ENCODE data around the gene DBNDD1.
"Not testable (repeated sequence)": the region's sequence is repeated elsewhere in the genome, so short reads cannot be mapped to it uniquely, and the experiment has no call there.

DBNDD1 gene

GRCh38 chr16:89973654-89974335 lies 45.5 kb downstream of the DBNDD1 start:
- peak overlapping the region; percentile 25 for H3K27ac Mint-ChIP-seq
- CTCF ChIA-PET: no interaction called here
- peaks cover 3% of the 10 kb centered on the region for H3K27me3 Mint-ChIP-seq
- H3K4me3 Mint-ChIP-seq: peak overlapping the region; percentile 99
- H3K36me3 Mint-ChIP-seq: peaks cover 20% of the 10 kb centered on the region
- no peak for DNase-seq
- peaks cover 4% of the 10 kb centered on the region for H3K9me3 Mint-ChIP-seq
- H3K4me1 Mint-ChIP-seq: peaks cover 36% of the 10 kb centered on the region

- H3K4me3 Mint-ChIP-seq: peak overlapping the region; percentile 99
- peaks cover 20% of the 10 kb centered on the region for H3K36me3 Mint-ChIP-seq
- peak overlapping the region; percentile 99 for H3K27ac Mint-ChIP-seq
- peaks cover 3% of the 10 kb centered on the region for H3K27me3 Mint-ChIP-seq
- CTCF ChIA-PET: no interaction called here
- peaks cover 4% of the 10 kb centered on the region for H3K9me3 Mint-ChIP-seq
- peaks cover 36% of the 10 kb centered on the region for H3K4me1 Mint-ChIP-seq
- DNase-seq: no peak
These were observed 46.0 kb downstream of the DBNDD1 start for GRCh38 chr16:89973235-89973634.

- peaks cover 4% of the 10 kb centered on the region for H3K9me3 Mint-ChIP-seq
- peaks cover 3% of the 10 kb centered on the region for H3K27me3 Mint-ChIP-seq
- peaks cover 20% of the 10 kb centered on the region for H3K36me3 Mint-ChIP-seq
- CTCF ChIA-PET: no interaction called here
- H3K27ac Mint-ChIP-seq: peak overlapping the region; percentile 99
- peaks cover 36% of the 10 kb centered on the region for H3K4me1 Mint-ChIP-seq
- peak; percentile 91 for DNase-seq
- peak overlapping the region; percentile 99 for H3K4me3 Mint-ChIP-seq
These were observed 46.7 kb downstream of the DBNDD1 start for GRCh38 chr16:89972244-89973234.

GRCh38 chr16:89971495-89972243 lies 47.6 kb downstream of the DBNDD1 start:
- no peak for DNase-seq
- Mint-ChIP-seq H3K4me3 (peak overlapping the region; percentile 99), H3K36me3 (peaks cover 18% of the 10 kb centered on the region), H3K27ac (peak overlapping the region; percentile 99), H3K4me1 (peaks cover 36% of the 10 kb centered on the region), H3K27me3 (peaks cover 3% of the 10 kb centered on the region), H3K9me3 (peaks cover 4% of the 10 kb centered on the region)
- CTCF ChIA-PET: no interaction called here

- H3K27me3 Mint-ChIP-seq: peaks cover 3% of the 10 kb centered on the region
- H3K4me1 Mint-ChIP-seq: peaks cover 35% of the 10 kb centered on the region
- CTCF ChIA-PET: interaction anchor here (1.1 kb wide), 1 partner anchor 51 kb away, joined by 5 read pairs; no protein-coding TSS in a partner anchor
- H3K9me3 Mint-ChIP-seq: peaks cover 4% of the 10 kb centered on the region
- peaks cover 18% of the 10 kb centered on the region for H3K36me3 Mint-ChIP-seq
- H3K27ac Mint-ChIP-seq: no peak overlapping the region
- no peak overlapping the region for H3K4me3 Mint-ChIP-seq
- no peak for DNase-seq
These were observed 49.4 kb downstream of the DBNDD1 start for GRCh38 chr16:89969741-89970410.

- H3K9me3 Mint-ChIP-seq, H3K27me3 Mint-ChIP-seq, DNase-seq, CTCF ChIA-PET, H3K4me3 Mint-ChIP-seq, H3K27ac Mint-ChIP-seq: not testable (repeated sequence)
- peaks cover 13% of the 10 kb centered on the region for H3K36me3 Mint-ChIP-seq
- peaks cover 23% of the 10 kb centered on the region for H3K4me1 Mint-ChIP-seq
These were observed 51.2 kb downstream of the DBNDD1 start for GRCh38 chr16:89968074-89968473.

GRCh38 chr16:89967436-89967835 lies 51.8 kb downstream of the DBNDD1 start:
- H3K36me3 Mint-ChIP-seq: peaks cover 11% of the 10 kb centered on the region
- H3K9me3 Mint-ChIP-seq, H3K4me3 Mint-ChIP-seq, CTCF ChIA-PET, DNase-seq, H3K27me3 Mint-ChIP-seq, H3K27ac Mint-ChIP-seq: not testable (repeated sequence)
- peaks cover 20% of the 10 kb centered on the region for H3K4me1 Mint-ChIP-seq

- Mint-ChIP-seq H3K36me3 (peaks cover 11% of the 10 kb centered on the region), H3K4me3 (no peak overlapping the region), H3K27ac (no peak overlapping the region), H3K4me1 (peaks cover 14% of the 10 kb centered on the region), H3K9me3 (peaks cover 4% of the 10 kb centered on the region), H3K27me3 (no peaks in the 10 kb centered on the region)
- CTCF ChIA-PET: interaction anchor here (0.6 kb wide), 1 partner anchor 285 kb away, joined by 3 read pairs; no protein-coding TSS in a partner anchor
- DNase-seq: no peak
These were observed 52.5 kb downstream of the DBNDD1 start for GRCh38 chr16:89966756-89967155.

- Mint-ChIP-seq H3K4me3 (no peak overlapping the region), H3K27ac (no peak overlapping the region), H3K36me3 (peaks cover 4% of the 10 kb centered on the region), H3K9me3 (peaks cover 2% of the 10 kb centered on the region), H3K27me3 (no peaks in the 10 kb centered on the region), H3K4me1 (peaks cover 3% of the 10 kb centered on the region)
- CTCF ChIA-PET: no interaction called here
- no peak for DNase-seq
These were observed 53.6 kb downstream of the DBNDD1 start for GRCh38 chr16:89965447-89966225.

GRCh38 chr16:89964201-89964600 lies 55.1 kb downstream of the DBNDD1 start:
- Mint-ChIP-seq H3K4me3 (no peak overlapping the region), H3K4me1 (no peaks in the 10 kb centered on the region), H3K27ac (no peak overlapping the region), H3K9me3 (no peaks in the 10 kb centered on the region), H3K27me3 (no peaks in the 10 kb centered on the region), H3K36me3 (no peaks in the 10 kb centered on the region)
- CTCF ChIA-PET: no interaction called here
- no peak for DNase-seq

GRCh38 chr16:89962754-89963498 lies 56.3 kb downstream of the DBNDD1 start:
- CTCF ChIA-PET: interaction anchor here (1.3 kb wide), 1 partner anchor 15 kb away, joined by 3 read pairs; no protein-coding TSS in a partner anchor

GRCh38 chr16:89961920-89962319 lies 57.3 kb downstream of the DBNDD1 start:
- H3K27me3 Mint-ChIP-seq: no peaks in the 10 kb centered on the region
- H3K27ac Mint-ChIP-seq: no peak overlapping the region
- no peaks in the 10 kb centered on the region for H3K4me1 Mint-ChIP-seq
- H3K9me3 Mint-ChIP-seq: no peaks in the 10 kb centered on the region
- no peak for DNase-seq
- H3K4me3 Mint-ChIP-seq: no peak overlapping the region
- H3K36me3 Mint-ChIP-seq: peaks cover 7% of the 10 kb centered on the region
- CTCF ChIA-PET: interaction anchor here (1.3 kb wide), 1 partner anchor 14 kb away, joined by 3 read pairs; no protein-coding TSS in a partner anchor

More at GRCh38 chr16:89962754-89963498, 56.3 kb downstream of the DBNDD1 start:
- Mint-ChIP-seq H3K4me3 (no peak overlapping the region), H3K27me3 (no peaks in the 10 kb centered on the region), H3K36me3 (peaks cover 5% of the 10 kb centered on the region), H3K4me1 (no peaks in the 10 kb centered on the region), H3K27ac (no peak overlapping the region), H3K9me3 (no peaks in the 10 kb centered on the region)
- no peak for DNase-seq
